Endothelial cell of umbilical vein (primary cell): ENCODE results near the gene GIMAP6. TPM values are rescaled to one million over a fixed set of nuclear protein-coding genes. Genes with fewer than 3 reads are reported as not detected.
"Not testable (repeated sequence)": the region's sequence is repeated elsewhere in the genome, so short reads cannot be mapped to it uniquely, and the experiment has no call there.

ENCODE experiments used
- BruUV-seq: library from RNA; stranded (reverse); fragments of 400-500 nt; replicated peaks from 2 replicates; lab custom pipeline; 2021; lab: Mats Ljungman, UMichigan
- CTCF ChIA-PET: fragments of 300-600, 350-600 bp; sonication (Branson Sonifier 250); formaldehyde crosslinking; loops from one replicate; lab custom pipeline; 2021; ENCODE audit warnings: antibody characterized with exemption, inconsistent platforms; lab: Charles Lee
- POLR2A ChIA-PET: fragments of 300-600, 350-600 bp; sonication (Branson Sonifier 250); formaldehyde crosslinking; loops from one replicate; lab custom pipeline; 2021; ENCODE audit warnings: antibody characterized with exemption, inconsistent platforms; lab: Charles Lee
- DNase-seq: peaks from one replicate; pipeline ENCODE4 v3.0.0-alpha.2; 2011; ENCODE audit warnings: low read depth, low spot score
- FAIRE-seq: peaks from 2 replicates; lab custom pipeline; 2011; peaks lifted over from hg19 to GRCh38; lab: Jason Lieb, UNC
- H2AFZ ChIP-seq: 2 replicates; pipeline ENCODE4 v1.6.0; 2012; ENCODE audit warnings: low read depth, low read length, control low read depth, inconsistent platforms
- H3K27ac ChIP-seq: 2 replicates; pipeline ENCODE4 v1.5.1; 2011; ENCODE audit warnings: low read depth, mild to moderate bottlenecking, control low read depth, low read length, moderate library complexity; ENCODE audit not compliant: insufficient read depth
- H3K27me3 ChIP-seq, 2 experiments: 2 replicates each; pipeline versions ENCODE4 v1.6.0 to v1.6.1; 2011; ENCODE audit warnings: low read length in 2 of 2, mixed read lengths in 1 of 2; ENCODE audit not compliant: control insufficient read depth in 2 of 2, insufficient read depth in 2 of 2
- H3K36me3 ChIP-seq, 2 experiments: 2 replicates in 1 of 2; 3 replicates in 1 of 2; pipeline ENCODE4 v1.5.1; 2011; ENCODE audit warnings: low read length in 2 of 2, mild to moderate bottlenecking in 1 of 2, moderate library complexity in 1 of 2; ENCODE audit not compliant: control insufficient read depth in 2 of 2, insufficient read depth in 2 of 2; ENCODE audit errors: extremely low read depth in 1 of 2
- H3K4me1 ChIP-seq: 3 replicates; pipeline ENCODE4 v1.5.1; 2011; ENCODE audit warnings: mild to moderate bottlenecking, low read length; ENCODE audit not compliant: control insufficient read depth, insufficient read depth; ENCODE audit errors: extremely low read depth
- H3K4me2 ChIP-seq: 2 replicates; pipeline ENCODE4 v1.6.1; 2011; ENCODE audit warnings: low read length, control low read depth, mixed read lengths; ENCODE audit not compliant: insufficient read depth
- H3K4me3 ChIP-seq, 3 experiments: fragments of 200-600 bp in 1 of 3; sonication (generic), shearing (Covaris generic) in 1 of 3; replicated peaks in 1 of 3; 2 replicates each; pipeline ENCODE4 v1.5.1; 2011 to 2016; ENCODE audit warnings: control low read depth in 3 of 3, low read length in 3 of 3, mild to moderate bottlenecking in 2 of 3, inconsistent platforms in 1 of 3, low read depth in 1 of 3, moderate library complexity in 1 of 3; ENCODE audit not compliant: insufficient read depth in 1 of 3
- H3K79me2 ChIP-seq: 2 replicates; pipeline ENCODE4 v1.6.0; 2012; ENCODE audit warnings: low read length, inconsistent platforms; ENCODE audit not compliant: control insufficient read depth, insufficient read depth
- H3K9ac ChIP-seq: replicated peaks from 2 replicates; pipeline ENCODE3; 2011; ENCODE audit warnings: low read length, control low read depth; ENCODE audit not compliant: insufficient read depth; ENCODE audit errors: extremely low read depth
- H3K9me1 ChIP-seq: replicated peaks from 3 replicates; pipeline ENCODE4 v1.6.0; 2011; ENCODE audit warnings: mild to moderate bottlenecking, low read length; ENCODE audit not compliant: control insufficient read depth, insufficient read depth; ENCODE audit errors: extremely low read depth
- H3K9me3 ChIP-seq: replicated peaks from 2 replicates; pipeline ENCODE4 v1.5.1; 2012; ENCODE audit warnings: low read length, inconsistent platforms; ENCODE audit not compliant: control insufficient read depth, insufficient read depth
- H4K20me1 ChIP-seq: replicated peaks from 2 replicates; pipeline ENCODE3; 2011; ENCODE audit warnings: mild to moderate bottlenecking, low read length; ENCODE audit not compliant: control insufficient read depth, insufficient read depth; ENCODE audit errors: extremely low read depth
- CTCF ChIP-seq, 2 donors: IDR thresholded peaks; 1 replicate in 1 of 2; 2 replicates in 1 of 2; pipeline ENCODE4 v1.5.1; 2011; ENCODE audit warnings: low read length in 2 of 2, mild to moderate bottlenecking in 2 of 2, moderate library complexity in 2 of 2, control low read depth in 1 of 2, inconsistent platforms in 1 of 2, low read depth in 1 of 2; ENCODE audit not compliant: insufficient read depth in 1 of 2; ENCODE audit errors: extremely low read depth in 1 of 2
- EZH2 ChIP-seq: IDR thresholded peaks from 2 replicates; pipeline ENCODE4 v1.6.1; 2012; ENCODE audit warnings: borderline replicate concordance, low read depth, mild to moderate bottlenecking, moderate library complexity, low read length, inconsistent platforms; ENCODE audit not compliant: severe bottlenecking
- GATA2 ChIP-seq: IDR thresholded peaks from 2 replicates; pipeline ENCODE4 v1.7.0; 2011; ENCODE audit warnings: low read depth, mild to moderate bottlenecking, moderate library complexity, mixed read lengths, low read length; ENCODE audit not compliant: insufficient read length, insufficient read depth
- JUN ChIP-seq: IDR thresholded peaks from 2 replicates; pipeline ENCODE4 v1.6.1; 2011; ENCODE audit warnings: borderline replicate concordance, low read depth; ENCODE audit not compliant: insufficient read length, insufficient read depth
- MYC ChIP-seq: IDR thresholded peaks from one replicate; pipeline ENCODE4 v1.6.1; 2011; ENCODE audit warnings: mild to moderate bottlenecking, low read depth, low read length
- POLR2AphosphoS5 ChIP-seq: IDR thresholded peaks from 2 replicates; pipeline ENCODE4 v1.6.1; 2012; ENCODE audit warnings: low read depth, mild to moderate bottlenecking, control low read depth, low read length, moderate library complexity; ENCODE audit not compliant: insufficient read depth
- dilution Hi-C: fragments of 300-500 bp; cut with MboI; formaldehyde crosslinking; loops from one replicate; pipeline ENCODE4 v1.15.0; 2019; ENCODE audit warnings: low sequenced_read_pairs; ENCODE audit not compliant: extremely low pct_ligation_motif_present
- intact Hi-C: fragments of 100-400 bp; cut with micrococcal nuclease; formaldehyde crosslinking; loops from one replicate; pipeline ENCODE4 v1.10.0; 2022
- polyA plus RNA-seq, 4 experiments: library from polyadenylated mRNA; depleted of rRNA in 3 of 4; stranded (reverse) in 3 of 4; unstranded in 1 of 4; fragments of >200 nt; gene quantifications; 2 replicates each; pipeline versions ENCODE4 v1.2.1 to v1.2.3, GENCODE V29; 2011 to 2012; ENCODE audit warnings: missing spikeins in 1 of 4
- total RNA-seq: library from RNA; stranded (reverse); gene quantifications from 2 replicates; pipeline ENCODE4 v1.2.3, GENCODE V29; 2021

Gene GIMAP6
- total and polyA plus RNA-seq, 2 donors (not counting 3 experiments of a cell fraction or from before 2014, with no cell fraction given) = 65.6 to 85.0 TPM

- intact Hi-C loops = no loop called here
- H3K9ac ChIP-seq = no peak overlapping the region
- no peak overlapping the region for H3K4me2 ChIP-seq
- no peaks in the 10 kb centered on the region for H3K27me3 ChIP-seq
- H3K4me1 ChIP-seq = peaks cover 14% of the 10 kb centered on the region
- H3K36me3 ChIP-seq = no peaks in the 10 kb centered on the region
- TF ChIP-seq MYC (no peak), GATA2 (no peak), JUN (no peak), CTCF (IDR thresholded peaks at IDR 0.05; ENCODE audit: extremely low read depth in 1 of 2, insufficient read depth in 1 of 2, low read depth in 1 of 2, low read length in 2 of 2) (no peak), POLR2AphosphoS5 (no peak), EZH2 (no peak)
- DNase-seq (no peak), FAIRE-seq (no peak)
- H3K9me3 ChIP-seq = no peaks in the 10 kb centered on the region
- no peak overlapping the region for H3K4me3 ChIP-seq
- H4K20me1 ChIP-seq = no peaks in the 10 kb centered on the region
- no peaks in the 10 kb centered on the region for H3K79me2 ChIP-seq
- ChIA-PET POLR2A (no interaction called here), CTCF (no interaction called here)
- no peak overlapping the region for H2AFZ ChIP-seq
- no peak overlapping the region for H3K27ac ChIP-seq
- BruUV-seq = no TSS peak
- dilution Hi-C loops = no loop called here
- H3K9me1 ChIP-seq = no peaks in the 10 kb centered on the region
Measured at GRCh38 chr7:150580638-150581394, 51.4 kb downstream of the GIMAP6 start.

GRCh38 chr7:150579979-150580637 lies 52.1 kb downstream of the GIMAP6 start:
- CTCF ChIA-PET, H3K27ac ChIP-seq, H4K20me1 ChIP-seq, H3K9me1 ChIP-seq, H3K4me3 ChIP-seq, H3K9ac ChIP-seq, H2AFZ ChIP-seq, BruUV-seq, H3K79me2 ChIP-seq, H3K27me3 ChIP-seq, FAIRE-seq, H3K4me2 ChIP-seq, POLR2A ChIA-PET, H3K9me3 ChIP-seq, H3K36me3 ChIP-seq, intact Hi-C loops, dilution Hi-C loops, H3K4me1 ChIP-seq, DNase-seq: not testable (repeated sequence)
